BJ (cell line): ENCODE measurements around the gene SMG6. TPM values are rescaled to one million over a fixed set of nuclear protein-coding genes. Genes with fewer than 3 reads are reported as not detected.

Experiments
- CTCF ChIA-PET: fragments of 350-600 bp; formaldehyde crosslinking; extraction: SDS; loops from one replicate; lab custom pipeline; 2021; ENCODE audit warnings: antibody characterized with exemption, inconsistent platforms; lab: Yijun Ruan, JAX
- POLR2A ChIA-PET: fragments of 300-600 bp; sonication (Branson Sonifier 250); formaldehyde crosslinking; extraction: SDS; loops from one replicate; lab custom pipeline; 2021; ENCODE audit warnings: antibody characterized with exemption; lab: Charles Lee
- DNase-seq: peaks from one replicate; pipeline ENCODE4 v3.0.0-alpha.2; 2011; ENCODE audit warnings: low read depth
- H3K27me3 ChIP-seq: 2 replicates; pipeline ENCODE4 v1.6.0; 2011; ENCODE audit warnings: low read length; ENCODE audit not compliant: control insufficient read depth, insufficient read depth
- H3K36me3 ChIP-seq: 2 replicates; pipeline ENCODE4 v1.5.1; 2011; ENCODE audit warnings: low read length; ENCODE audit not compliant: control insufficient read depth, insufficient read depth
- H3K4me3 ChIP-seq: 2 replicates; pipeline ENCODE4 v1.5.1; 2011; ENCODE audit warnings: low read depth, mild to moderate bottlenecking, control low read depth, low read length
- CTCF ChIP-seq: IDR thresholded peaks from 2 replicates; pipeline ENCODE4 v1.5.1; 2011; ENCODE audit warnings: low read depth, mild to moderate bottlenecking, control low read depth, inconsistent platforms, low read length, moderate library complexity; ENCODE audit not compliant: insufficient read depth
- polyA plus RNA-seq: library from polyadenylated mRNA; depleted of rRNA; stranded (reverse); fragments of >200 nt; gene quantifications from 2 replicates; pipeline ENCODE4 v1.2.3, GENCODE V29; 2011

Gene SMG6
- polyA plus RNA-seq, 1 experiment, result 29.7 TPM

GRCh38 chr17:2064520-2064971 lies 239.0 kb downstream of the SMG6 start:
- Histone ChIP-seq H3K36me3 (peaks cover 27% of the 10 kb centered on the region), H3K4me3 (no peak overlapping the region), H3K27me3 (no peaks in the 10 kb centered on the region)
- CTCF ChIA-PET, result interaction anchor here (0.6 to 7.0 kb wide), 15 partner anchors 8 to 308 kb away, joined by 3 to 58 read pairs (median 5); partner anchors contain the start of gene HIC1
- no peak for DNase-seq
- no peak for TF ChIP-seq CTCF
- POLR2A ChIA-PET, result interaction anchor here (1.0 kb wide), 1 partner anchor 13 kb away, joined by 4 read pairs; no protein-coding TSS in a partner anchor

GRCh38 chr17:2064147-2064489 lies 239.5 kb downstream of the SMG6 start:
- H3K36me3 ChIP-seq, result peaks cover 31% of the 10 kb centered on the region
- no peak overlapping the region for H3K4me3 ChIP-seq
- no peak for TF ChIP-seq CTCF
- H3K27me3 ChIP-seq, result no peaks in the 10 kb centered on the region
- POLR2A ChIA-PET, result interaction anchor here (1.0 kb wide), 1 partner anchor 13 kb away, joined by 4 read pairs; no protein-coding TSS in a partner anchor
- CTCF ChIA-PET, result interaction anchor here (0.6 to 7.0 kb wide), 10 partner anchors 9 to 217 kb away, joined by 3 to 58 read pairs (median 6); partner anchors contain the start of gene HIC1
- DNase-seq, result no peak

GRCh38 chr17:2063261-2064146 lies 240.1 kb downstream of the SMG6 start:
- CTCF ChIA-PET, result interaction anchor here (0.6 to 7.0 kb wide), 11 partner anchors 8 to 217 kb away, joined by 3 to 58 read pairs (median 5); partner anchors contain the start of gene HIC1
- no peak for TF ChIP-seq CTCF
- Histone ChIP-seq H3K36me3 (peaks cover 34% of the 10 kb centered on the region), H3K27me3 (no peaks in the 10 kb centered on the region), H3K4me3 (no peak overlapping the region)
- POLR2A ChIA-PET, result interaction anchor here (1.0 kb wide), 1 partner anchor 14 kb away, joined by 4 read pairs; no protein-coding TSS in a partner anchor
- no peak for DNase-seq

DNA sequence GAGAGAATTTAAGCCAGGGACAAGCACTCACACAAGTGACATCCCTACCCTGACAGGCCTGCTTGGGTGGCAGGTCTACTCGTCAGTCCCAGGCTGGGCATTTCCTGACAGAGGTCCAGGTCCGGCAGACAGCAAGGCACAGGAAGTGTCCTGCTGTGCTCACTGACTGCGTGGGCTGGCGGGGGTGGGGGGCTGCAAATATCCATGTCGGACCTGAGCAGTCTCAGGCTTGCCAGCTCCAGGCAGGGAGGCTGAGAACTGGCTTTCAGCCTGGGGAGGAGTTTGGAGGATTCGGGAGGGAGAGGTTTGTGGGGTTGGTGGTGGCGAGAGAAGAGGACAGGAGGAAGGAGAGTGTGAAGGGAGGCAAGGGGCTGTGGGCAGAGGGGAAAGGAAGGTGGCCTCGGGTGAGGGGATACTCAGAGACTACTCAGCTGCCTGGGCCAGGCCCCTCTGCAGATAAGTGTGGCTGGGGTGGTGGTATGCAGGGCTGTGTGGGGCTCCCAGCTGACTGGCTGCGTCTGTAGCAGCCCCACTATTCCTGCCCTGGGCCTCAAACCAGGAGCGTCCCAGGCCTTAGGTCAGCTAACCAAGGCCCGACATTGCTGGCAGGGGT lies 240.9 kb downstream of the SMG6 start:
- ChIA-PET POLR2A (no interaction called here), CTCF (interaction anchor here (0.8 to 7.0 kb wide), 3 partner anchors 7 to 182 kb away, joined by 3 to 58 read pairs (median 29); partner anchors contain the start of gene HIC1)
- Histone ChIP-seq H3K36me3 (peaks cover 40% of the 10 kb centered on the region), H3K4me3 (no peak overlapping the region), H3K27me3 (no peaks in the 10 kb centered on the region)
- DNase-seq, result no peak
- TF ChIP-seq CTCF, result no peak
